HG03520 (cell line): Measurements from ENCODE around the gene SPATA9.

Experiments
- ATAC-seq: cut with Tn5 transposase; IDR thresholded peaks from one replicate; pipeline ENCODE4 v1.9.1; 2021; ENCODE audit warnings: mild to moderate bottlenecking, moderate library complexity; ENCODE audit not compliant: unreplicated experiment

SPATA9 gene

DNA sequence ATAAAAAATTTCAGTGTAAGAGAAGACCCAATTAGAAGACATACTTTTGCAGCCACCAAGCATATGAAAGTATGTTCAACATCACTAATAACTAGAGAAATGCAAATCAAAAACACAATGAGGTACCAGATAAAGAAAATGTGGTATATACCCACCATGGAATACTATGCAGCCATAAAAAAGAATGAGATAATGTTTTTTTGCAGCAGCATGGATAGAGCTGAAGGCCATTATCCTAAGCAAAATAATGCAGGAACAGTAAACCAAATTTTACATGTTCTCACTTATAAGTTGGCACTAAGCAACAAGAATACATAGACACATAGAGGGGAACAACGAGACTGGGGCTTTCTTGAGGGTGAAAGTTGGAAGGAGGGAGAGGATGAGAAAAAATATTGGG, 6.9 kb upstream of the SPATA9 start:
- no peak for ATAC-seq

DNA sequence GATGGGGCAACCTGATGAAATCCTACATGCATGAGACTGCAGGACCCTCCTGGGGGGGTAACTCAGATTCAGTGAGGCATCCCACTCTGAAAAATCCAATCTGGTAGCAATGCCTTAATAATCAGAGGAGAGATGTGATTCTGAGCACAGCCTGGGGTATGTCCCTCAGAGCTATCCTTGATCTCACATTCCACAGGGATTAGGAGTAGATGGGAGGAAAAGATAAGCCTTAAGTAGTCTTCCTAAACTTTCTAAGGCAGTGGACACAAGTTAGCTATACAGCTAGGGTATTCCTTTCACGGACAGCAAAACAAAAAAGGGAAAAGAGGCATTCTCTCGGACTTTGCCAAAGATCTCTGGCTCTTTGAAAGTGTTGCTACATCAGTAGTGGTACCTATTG, 3.9 kb upstream of the SPATA9 start:
- no peak for ATAC-seq

DNA sequence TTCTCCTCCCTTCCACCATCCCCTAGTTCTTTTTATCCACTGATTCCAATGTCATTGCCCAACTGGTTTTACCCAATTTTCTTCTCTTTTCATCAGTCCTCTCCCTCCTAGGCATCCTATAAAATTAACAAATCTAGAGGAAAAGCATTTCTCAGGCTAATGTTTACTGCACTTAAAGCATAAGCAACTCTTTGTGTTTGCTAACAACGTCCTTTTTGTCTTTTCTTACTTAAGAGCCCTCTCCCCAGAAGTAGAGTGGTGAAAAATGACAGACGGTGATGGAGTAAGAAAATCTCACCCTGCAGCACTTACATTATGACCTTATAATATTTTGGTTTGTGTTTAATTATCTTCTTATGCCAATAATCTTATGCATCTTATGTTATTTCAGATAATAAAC, 1.6 kb upstream of the SPATA9 start:
- ATAC-seq: no peak

DNA sequence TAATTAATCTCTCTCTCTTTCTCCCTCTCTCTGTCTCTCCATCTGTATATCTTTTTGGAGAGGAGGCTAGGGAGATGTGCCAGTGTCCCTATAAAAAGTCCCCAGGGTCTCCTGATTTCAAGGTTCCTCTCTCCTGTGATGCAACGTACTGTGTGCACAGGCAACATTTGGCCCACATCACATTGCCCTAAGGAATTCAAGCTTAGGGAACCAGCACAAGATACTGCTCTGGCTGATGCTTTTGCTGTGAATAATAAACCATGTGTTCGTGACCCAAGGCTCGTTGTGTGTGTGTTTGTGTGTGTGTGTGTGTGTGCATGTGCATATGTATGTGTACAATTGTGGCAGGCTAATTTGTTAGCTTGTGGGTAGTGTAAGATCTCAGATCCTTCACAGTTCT, 9.7 kb downstream of the SPATA9 start:
- ATAC-seq: no peak

DNA sequence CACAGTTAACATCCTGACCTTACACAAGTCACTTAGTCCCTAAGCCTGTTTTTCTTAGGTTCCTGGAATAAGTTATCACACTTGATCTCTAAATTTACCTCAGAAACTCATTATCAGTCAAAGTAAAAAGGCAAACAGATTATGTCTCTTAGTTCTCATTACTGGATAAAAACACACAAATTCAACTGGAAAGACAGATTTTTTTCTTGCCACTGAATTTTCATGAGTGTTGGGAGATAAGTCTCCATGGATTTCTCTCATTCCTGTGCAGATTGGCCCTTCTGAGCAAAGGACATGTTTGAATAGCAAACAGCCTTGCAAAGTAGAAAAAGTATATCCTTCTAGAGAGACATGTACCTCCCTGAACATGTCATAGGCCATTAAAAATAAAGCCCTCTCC, 10.2 kb downstream of the SPATA9 start:
- no peak for ATAC-seq

DNA sequence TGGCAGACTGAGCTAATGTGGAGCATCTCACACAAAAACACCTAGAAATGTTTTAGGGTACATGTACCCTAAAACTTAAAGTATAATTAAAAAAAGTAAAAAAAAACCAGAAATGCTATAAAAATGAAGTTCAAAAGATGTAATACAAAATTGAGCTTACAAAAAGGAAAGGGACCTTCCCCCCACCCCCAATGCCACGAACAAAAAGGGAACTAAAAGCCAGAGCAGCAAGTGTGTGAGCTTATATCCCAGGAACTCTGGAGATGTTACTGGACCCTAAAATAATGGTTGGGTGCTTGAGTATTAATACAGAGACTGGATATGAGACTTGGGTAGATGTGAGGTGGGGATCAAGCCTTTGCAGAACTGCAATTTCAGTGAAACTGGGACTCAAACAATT, 11.0 kb downstream of the SPATA9 start:
- ATAC-seq: no peak

DNA sequence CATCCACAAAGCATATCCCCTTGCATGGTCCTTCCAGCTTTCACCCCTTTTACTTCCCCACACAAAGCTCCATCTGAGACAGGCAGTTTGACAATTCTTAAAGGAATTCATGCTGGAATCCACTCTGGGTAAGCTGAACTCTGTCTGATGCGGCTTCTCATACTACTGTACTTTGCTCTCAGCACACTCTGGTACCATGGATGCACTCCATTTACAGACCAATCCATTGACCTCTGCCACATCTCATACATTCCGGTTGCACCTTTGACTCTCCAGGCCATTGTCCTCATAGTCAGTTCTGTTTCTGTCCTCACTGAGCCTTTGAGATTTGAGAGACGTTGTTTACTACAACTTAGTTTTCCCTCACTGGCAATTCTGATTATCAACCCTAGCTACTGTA, 12.2 kb downstream of the SPATA9 start:
- ATAC-seq: no peak

DNA sequence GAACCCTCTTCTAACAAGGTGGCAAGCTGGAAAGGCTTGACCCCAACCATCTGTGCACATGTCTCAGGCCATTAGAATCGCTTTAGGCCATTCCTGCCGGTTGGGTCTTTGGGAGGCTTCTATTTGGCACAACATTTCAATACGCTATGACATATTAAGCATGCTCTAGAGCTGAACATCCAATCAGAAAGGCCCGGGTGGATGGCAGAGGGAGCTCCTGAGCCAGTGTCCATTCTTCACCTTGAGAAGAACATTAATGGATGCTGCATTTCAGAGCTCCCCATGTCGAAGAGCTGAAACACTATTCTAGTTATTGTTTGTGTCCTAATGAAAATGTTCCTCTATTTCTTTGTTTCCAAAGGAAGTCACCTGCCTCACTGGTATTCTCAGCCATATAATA, 12.8 kb downstream of the SPATA9 start:
- no peak for ATAC-seq

DNA sequence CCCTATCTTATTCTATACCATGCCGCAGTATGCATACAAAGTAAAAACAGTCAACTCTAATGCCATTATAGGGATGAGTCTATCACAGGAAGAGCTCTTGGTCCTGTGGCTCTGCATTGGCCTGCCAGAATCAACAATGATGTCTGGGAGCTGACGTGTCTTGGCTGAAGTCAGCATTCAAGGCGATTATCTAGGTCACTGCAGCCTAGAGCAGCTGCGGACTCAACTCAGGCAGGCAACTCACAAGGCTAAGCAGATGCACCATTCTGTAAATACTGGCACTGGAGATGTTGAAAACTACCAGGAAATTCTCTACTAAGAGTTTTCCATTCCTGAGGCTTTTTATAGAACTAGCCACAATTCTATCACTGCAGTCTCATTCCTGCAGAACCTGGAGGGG, 13.3 kb downstream of the SPATA9 start:
- ATAC-seq: no peak

DNA sequence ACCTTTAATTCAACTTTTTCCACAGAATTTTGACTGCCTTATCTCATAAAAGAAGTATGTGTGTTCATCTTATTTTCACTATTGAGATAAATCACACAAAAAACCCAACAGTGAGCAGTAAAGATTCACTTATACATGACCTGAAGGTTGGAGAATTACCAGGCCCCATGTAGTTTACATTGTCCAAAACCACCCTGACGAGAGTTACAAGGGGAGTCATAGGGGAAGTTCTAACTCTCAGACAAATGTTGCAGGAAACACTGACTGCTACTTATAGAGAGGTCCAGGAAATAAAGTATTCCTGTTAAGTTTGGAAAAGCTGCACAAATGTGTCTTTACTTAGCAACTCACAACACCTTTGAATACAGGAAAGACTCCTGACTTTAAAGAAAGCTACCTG, 14.1 kb downstream of the SPATA9 start:
- ATAC-seq: no peak

DNA sequence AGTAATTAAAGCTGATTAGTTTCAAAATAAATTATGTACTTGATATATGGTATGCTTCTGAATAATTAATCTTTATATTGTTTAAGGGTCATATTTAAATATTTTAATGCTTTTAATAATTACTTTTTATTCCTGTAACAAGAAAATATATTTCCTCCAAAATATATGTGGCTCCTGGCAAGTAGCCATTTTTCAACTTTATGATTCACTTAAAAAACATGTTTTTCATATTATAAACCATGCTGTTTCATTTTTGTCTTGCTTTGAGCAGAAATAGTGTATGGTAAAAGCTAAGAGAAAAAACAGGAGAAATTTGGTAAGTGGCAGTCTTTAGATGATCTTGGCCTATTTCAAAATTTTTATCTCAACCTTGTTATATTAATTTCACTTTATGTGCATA, 14.6 kb downstream of the SPATA9 start:
- ATAC-seq: no peak

DNA sequence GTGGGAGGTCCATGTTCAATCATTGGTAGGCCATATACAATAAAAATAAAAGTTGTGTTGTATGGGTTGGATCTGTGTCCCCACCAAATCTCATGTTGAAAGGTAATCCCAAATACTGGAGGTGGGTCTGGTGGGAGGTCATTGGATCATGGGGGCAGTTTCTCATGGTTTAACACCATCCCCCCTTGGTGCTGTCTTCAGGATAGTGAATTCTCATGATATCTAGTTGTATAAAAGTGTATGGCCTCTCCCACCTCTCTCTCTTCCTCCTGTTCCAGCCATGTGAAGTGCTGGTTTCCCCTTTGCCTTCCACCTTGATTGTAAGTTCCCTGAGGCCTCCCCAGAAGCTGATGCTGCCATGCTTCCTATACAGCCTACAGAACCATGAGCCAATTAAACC, 15.1 kb downstream of the SPATA9 start:
- no peak for ATAC-seq

DNA sequence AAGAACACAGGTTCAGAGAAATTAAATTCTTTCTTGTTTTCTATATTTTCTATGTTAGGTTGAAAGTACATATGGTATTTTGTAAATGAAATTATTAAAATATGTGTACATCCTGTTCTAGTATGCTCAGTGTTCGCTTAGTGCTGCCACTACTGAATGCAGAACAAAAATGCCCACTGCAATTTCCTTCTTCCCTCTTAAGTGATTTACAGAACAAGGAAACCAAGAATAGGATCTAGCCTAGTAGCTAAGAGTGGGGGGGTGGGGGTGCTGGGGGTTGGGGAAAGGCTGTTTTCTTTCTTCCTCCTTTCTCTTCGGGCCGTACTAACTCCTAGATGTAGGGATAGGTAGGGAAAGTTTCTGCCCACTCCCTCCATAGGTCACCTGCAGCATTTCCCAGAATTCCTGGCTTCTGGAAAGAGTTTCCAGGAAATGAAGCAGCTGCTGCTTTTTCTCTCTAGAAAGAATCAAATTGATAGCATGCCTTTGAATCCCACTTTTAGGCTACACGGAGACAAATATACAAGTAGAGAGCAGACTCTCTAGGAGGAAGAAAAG, 15.7 kb downstream of the SPATA9 start:
- no peak for ATAC-seq

DNA sequence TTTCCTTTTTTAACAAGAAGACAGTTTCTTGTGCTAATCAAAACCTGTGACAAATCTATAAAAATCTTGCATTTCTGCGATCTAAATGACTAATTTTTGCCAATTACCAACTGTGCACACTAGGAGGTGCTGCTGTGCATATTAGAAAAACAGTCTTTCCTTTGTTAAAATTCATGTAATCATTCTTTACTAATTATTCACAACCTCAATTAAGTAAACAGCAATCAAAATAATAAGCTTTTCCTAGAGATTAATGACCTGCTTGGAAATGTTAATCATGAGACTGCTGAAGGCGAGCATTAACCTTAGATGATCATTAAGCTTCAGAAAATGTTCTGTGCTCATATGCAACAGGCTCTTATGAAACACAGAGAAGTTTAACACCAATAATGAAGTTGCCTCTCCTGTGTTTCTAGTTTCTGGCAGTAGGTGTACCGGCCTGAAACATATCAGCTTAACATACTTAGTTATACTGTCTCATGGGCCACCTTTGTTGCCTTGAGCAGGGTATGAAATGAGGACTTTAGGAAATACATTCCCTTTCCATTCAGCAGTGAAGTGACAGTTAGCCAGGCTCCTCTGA, 18.5 kb downstream of the SPATA9 start:
- no peak for ATAC-seq

DNA sequence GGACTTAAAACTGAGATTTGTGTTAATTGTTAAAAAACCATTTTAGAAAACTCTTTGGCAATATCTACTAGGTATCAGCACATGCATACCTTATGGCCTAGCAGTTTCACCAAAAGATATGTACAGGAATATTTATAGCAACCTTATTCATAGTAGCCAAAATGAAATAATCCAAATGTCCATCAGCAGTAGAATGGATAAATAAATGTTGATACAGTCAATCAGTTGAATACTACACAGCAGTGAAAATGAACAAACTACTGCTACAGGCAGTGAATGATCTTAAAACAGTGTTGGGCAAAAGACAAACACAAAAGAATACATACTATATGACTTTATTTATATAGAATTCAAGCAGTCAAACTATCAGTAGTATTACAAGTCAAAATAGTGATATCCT, 19.8 kb downstream of the SPATA9 start:
- ATAC-seq: no peak

DNA sequence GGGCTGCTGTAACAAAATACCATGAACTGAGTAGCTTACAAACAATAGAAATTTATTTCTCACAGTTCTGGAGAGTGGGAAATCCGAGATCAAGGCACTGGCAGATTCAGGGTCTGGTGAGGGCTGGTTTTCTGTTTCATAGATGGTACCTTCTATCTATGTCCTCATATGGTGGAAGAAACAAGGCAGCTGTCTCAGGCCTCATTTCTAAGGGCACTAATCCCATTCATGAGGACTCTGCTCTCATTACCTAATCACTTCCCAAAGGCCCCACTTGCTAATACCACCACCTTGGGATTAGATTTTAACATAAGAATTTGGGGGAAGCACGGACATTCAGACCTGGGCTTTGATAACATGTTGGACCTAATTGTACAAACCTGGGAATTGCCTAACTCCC, 22.7 kb downstream of the SPATA9 start:
- ATAC-seq: no peak

DNA sequence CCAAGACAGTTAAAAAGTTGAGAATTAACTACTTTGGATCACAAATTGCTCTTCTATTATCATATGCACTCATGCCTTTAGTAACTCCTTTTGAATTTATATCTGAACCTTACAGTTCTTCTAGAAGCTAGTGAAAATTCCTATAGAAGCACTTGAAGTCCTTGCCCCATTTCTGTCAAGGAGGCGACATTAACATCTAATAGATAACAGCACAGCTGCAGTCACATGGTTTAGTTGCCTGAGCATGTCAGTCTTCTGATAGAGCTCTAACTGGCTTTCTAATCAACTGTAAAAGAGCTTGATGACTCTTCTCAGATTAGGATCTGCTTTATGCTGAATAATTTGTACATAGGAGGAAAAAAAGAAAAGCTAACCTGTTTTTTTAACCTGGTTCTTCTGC, 27.2 kb downstream of the SPATA9 start:
- ATAC-seq: no peak

DNA sequence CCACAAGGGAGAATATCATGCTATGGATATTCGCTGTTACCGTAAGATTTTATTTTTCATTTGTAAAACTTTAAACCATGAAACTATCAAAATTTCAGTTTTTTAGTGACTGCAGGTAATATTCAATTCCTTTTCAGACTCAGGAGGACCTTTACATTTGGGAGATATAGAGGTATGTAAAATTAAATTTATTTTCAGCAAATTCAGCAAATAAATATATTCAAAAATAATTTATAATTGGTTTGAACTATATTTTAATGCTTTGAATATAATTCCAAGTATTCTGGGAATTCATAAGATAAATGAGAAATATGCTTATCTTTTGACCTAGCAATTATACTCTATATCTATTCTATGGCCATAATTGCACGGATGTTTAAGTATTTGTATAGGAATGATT, 28.6 kb downstream of the SPATA9 start:
- ATAC-seq: no peak

DNA sequence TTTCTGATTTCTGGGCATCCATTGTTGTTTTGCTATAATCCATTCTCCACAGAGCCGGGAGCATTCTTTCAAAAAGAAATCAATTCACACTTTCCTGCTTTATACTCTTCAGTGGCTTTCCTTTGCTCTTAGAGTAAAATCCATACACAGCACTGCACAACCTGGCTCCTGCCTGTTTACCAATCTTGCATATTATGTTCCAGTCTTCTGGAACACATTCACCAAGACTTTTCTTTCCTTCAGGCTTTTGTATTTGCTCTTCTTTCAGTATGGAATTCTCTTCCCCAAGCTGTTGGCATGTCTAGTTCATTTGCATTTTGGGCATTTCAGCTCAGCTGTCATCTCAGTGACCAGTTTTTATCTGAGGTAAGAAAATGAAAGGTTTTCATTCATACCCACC, 29.9 kb downstream of the SPATA9 start:
- ATAC-seq: no peak

DNA sequence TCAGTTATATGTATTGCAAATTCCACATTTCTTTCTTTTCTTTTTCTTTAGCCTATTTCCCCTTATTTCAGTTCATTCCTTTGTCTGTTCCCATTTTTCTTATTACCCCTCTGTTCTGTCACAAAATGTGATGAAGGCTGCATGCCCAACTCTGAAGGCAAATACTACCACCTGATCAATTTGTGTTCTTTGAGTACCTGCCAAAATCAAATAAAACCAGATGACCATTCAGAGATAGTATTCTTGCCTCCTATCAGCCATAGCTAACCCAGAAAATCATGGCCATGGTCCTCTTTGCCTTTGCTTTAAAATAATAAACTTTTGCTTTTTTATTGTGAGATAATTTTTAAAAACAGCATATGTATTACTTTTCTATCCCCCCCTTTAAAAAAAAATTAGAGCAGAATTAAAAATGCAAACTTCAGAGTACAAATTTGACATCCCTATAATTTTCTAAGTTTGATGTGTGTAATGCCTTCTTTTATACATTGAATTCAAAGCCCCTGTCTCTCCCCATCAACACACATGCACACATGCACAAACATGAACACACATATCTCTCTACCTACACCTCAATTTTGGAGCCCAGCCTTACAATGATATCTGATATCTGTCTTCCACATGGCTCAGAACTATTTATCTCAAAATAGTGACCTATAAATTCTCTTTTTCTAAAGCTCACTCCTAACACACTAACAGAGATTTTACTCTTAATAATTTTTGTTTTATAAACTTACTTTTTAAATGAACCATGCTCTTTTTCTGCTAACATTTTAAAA, 32.8 kb downstream of the SPATA9 start:
- no peak for ATAC-seq

DNA sequence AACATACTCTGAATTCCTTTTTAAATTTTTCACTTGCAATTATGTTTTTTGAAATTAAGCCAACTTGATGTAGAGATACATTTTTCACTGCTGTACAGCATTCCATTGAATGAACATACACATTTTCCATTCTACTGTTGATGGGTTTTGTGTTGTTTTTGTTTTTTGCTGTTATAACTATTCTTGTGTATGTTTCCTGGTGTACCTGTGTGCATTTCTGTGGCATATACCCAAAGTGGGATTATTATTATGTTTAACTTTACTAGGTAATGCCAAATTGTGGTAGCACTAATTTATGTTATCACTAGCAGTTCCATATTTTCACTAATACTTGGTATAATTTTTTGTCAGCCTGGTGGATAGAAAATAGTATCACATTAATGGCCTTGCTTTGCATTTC, 33.5 kb downstream of the SPATA9 start:
- ATAC-seq: no peak
